HG03064 (cell line): ENCODE data around the gene DNLZ.
"Not testable (repeated sequence)": the region's sequence is repeated elsewhere in the genome, so short reads cannot be mapped to it uniquely, and the experiment has no call there.

Experiments
- ATAC-seq: cut with Tn5 transposase; IDR thresholded peaks from one replicate; pipeline ENCODE4 v1.9.1; 2021; ENCODE audit warnings: low read depth; ENCODE audit not compliant: unreplicated experiment

DNLZ gene

DNA sequence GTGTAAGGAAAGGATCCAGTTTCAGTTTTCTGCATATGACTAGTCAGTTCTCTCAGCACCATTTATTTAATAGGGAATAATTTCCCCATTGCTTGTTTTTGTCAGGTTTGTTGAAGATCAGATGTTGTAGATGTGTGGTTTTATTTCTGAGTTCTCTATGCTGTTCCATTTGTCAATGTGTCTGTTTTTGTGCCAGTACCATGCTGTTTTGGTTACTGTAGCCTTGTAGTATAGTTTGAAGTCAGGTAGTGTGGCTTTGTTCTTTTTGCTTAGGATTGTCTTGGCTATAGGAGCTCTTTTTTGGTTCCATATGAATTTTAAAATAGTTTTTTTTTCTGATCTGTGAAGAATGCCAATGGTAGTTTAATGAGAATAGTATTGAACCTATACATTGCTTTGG, 42.6 kb downstream of the DNLZ start:
- not testable (repeated sequence) for ATAC-seq

DNA sequence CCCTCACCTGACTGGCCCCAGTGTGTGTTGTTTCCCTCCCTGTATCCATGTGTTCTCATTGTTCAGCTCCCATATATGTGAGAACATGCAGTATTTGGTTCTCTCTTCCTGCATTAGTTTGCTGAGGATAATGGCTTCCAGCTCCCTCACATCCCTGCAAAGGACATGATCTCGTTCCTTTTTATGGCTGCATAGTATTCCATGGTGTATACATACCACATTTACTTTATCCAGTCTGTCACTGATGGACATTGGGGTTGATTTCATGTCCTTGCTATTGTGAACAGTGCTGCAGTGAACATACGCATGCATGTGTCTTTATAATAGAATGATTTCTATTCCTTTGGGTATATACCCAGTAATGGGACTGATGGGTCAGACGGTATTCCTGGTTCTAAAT, 43.6 kb downstream of the DNLZ start:
- not testable (repeated sequence) for ATAC-seq

DNA sequence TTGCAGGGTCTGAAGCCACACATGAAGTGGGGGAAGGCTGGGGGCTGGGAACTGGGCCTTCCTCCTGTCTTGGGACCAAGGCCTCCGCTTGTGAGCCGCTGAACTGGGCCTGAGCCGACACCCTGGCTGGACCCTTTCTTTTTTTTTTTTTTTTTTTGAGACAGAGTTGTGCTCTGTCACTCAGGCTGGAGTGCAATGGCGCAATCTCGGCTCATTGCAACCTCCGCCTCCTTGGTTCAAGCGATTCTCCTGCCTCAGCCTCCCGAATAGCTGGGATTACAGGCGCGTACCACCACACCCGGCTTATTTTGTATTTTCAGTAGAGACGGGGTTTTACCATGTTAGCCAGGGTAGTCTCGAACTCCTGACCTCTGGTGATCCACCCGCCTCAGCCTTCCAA, 44.3 kb downstream of the DNLZ start:
- ATAC-seq = not testable (repeated sequence)

DNA sequence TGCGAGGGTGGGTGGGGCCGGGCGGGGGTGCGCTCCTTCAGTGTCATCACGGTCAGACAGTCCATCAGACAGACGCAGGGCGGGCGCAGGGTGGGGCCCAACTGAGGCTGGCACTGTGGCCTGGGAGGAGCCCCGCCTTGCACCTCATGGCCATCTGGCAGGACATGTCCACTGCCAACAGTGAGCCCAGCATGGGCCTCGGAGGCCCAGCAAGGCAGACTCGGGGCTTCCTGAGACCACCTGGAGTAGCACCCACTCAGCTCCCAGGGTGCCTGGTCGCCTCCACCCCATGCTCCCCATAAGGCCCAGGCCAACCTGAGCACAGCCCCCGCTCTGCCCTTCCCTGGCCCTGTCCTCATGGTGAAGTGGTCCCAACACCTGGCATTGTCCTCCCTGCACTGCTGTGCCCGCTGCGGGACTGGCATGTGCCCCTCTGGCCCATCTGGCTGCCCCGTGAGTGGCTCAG, 44.7 kb downstream of the DNLZ start:
- no peak for ATAC-seq

DNA sequence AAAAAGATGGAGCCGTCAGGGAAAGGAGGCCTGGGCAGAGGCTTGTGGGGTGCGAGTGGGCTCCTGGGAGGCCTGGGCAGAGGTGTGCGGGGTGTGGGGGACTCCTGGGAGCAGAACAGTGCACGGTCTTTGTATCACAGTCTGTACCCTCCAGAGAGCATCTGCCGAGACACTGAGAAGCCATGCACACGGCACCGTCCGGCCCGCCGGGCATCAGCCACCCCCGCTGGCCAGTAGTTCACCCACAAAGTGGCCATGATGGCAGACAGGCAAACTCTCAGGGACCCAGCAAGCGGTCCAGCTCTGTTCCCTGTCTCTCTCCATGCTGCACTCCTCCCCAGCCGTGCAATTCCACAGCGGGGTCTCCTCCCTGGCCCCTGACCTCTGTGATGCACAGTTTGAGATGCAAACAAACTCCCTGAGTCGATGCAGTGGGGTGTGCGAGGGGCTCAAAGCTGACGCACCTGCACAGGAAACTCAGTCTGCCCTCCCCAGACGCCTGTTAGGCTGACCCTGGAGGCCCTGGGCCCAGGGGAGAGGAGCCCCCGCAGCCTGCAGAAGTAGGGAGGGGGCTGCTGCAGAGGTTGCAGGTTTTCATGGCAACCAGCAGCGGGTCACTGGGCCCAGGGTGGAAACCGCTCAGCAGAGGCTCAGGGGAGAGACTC, 45.3 kb downstream of the DNLZ start:
- ATAC-seq = no peak

DNA sequence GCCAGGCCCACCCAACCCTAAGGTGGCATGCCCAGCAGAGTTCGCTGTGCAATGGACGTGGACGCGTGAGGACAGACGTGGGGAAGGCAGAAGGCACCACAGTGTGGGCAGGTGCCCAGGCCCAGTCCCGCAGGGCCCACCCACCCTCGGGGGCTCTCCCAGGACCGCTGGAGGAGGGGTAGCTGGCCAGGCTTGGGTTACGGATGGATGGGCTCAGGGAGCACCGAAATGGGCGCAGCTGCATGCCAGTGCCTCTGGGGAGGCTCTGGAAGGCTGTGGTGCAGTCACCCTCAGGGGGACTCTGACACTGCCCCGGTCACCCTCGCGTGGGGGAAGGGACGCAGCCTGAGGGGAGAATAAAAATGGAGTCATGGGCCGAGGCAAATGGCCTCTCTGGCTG, 45.8 kb downstream of the DNLZ start:
- ATAC-seq = no peak

DNA sequence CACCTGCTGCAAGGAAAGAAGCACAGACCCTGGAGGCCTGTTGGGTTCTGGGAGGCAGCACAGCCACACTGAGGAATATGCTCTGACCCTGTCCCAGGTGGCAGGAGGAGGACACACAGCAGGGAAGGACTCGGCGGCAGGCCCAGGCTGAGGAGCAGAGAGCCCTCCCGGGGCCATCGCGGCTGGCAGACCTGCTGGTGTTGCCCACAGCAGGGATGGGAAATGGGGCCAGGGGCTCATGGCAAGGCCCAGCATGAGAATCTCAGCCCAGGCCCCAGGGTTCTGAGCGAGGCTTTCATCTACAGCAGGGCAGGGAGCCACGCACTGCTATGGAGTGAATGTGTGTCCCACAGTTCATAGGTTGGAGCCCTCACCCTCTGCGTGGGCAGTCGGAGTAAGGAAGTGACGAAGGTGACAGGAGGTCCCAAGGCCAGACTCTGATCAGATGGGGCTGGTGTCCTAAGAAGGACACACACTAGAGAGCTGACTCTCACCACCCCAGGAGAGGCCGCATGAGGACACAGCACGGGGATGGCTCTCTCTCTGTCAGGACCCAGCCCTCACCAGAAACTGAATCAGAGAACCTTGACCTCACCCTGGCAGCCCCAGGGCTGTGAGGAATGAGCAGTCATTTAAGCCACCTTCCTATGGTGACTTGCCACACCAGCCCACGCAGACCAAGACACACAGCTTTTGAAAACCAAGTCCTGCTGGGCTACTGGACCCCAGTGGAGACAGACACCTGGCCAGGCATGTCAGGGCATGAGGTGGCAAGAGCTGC, 46.5 kb downstream of the DNLZ start:
- no peak for ATAC-seq

DNA sequence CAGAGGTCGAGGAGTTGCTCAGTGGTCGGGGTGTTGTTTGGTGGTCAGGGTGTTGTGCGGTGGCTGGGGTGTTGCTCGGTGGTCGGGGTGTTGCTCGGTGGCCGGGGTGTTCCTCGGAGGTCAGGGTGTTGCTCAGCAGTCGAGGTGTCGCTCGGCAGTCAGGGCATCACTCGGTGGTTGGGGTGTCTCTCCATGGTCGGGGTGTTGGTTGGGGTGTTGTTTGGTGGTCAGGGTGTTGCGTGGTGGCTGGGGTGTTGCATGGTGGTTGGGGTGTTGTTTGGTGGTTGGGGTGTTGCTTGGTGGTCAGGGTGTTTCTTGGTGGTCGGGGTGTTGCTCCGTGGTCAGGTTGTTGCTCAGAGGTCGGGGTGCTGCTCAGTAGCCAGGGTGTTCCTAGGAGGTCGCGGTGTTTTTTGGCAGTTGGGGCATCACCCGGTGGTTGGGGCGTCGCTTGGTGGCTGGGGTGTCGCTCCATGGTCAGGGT, 47.2 kb downstream of the DNLZ start:
- no peak for ATAC-seq

DNA sequence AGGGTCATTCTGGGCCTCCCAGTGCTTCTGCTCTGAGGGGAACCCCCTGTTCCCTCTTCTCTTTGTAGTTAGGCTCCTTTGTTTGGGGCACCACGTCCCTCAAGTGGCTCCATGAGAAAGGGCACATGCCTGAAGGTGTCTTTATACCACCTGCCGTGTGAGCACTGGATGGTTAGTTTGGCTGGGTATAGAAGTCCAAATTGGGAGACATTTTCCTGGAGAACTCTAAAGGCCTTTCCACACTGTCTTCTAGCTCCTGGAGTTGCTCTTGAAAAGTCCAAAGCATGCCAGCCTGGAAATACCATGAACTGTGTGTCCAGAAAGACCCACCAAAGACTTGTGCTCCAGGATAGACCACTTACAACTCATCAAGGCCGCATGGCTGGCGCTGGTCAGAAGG, 48.6 kb downstream of the DNLZ start:
- no peak for ATAC-seq

DNA sequence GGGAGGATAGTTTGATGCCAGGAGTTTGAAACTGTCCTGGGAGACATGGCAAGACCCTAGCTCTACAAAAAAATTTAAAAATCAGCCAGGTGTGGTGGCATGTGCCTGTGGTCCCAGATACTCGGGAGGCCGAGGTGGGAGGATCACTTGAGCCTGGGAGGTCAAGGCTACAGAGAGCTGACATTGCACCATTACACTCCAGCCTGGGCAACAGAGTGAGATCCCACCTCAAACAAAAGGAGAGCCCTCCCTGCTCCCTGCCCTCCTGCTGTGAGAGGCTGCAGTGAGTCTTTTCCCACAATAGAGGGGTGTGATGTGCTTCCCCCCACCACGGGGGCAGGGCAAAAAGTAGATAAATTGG, 49.5 kb downstream of the DNLZ start:
- ATAC-seq = no peak

DNA sequence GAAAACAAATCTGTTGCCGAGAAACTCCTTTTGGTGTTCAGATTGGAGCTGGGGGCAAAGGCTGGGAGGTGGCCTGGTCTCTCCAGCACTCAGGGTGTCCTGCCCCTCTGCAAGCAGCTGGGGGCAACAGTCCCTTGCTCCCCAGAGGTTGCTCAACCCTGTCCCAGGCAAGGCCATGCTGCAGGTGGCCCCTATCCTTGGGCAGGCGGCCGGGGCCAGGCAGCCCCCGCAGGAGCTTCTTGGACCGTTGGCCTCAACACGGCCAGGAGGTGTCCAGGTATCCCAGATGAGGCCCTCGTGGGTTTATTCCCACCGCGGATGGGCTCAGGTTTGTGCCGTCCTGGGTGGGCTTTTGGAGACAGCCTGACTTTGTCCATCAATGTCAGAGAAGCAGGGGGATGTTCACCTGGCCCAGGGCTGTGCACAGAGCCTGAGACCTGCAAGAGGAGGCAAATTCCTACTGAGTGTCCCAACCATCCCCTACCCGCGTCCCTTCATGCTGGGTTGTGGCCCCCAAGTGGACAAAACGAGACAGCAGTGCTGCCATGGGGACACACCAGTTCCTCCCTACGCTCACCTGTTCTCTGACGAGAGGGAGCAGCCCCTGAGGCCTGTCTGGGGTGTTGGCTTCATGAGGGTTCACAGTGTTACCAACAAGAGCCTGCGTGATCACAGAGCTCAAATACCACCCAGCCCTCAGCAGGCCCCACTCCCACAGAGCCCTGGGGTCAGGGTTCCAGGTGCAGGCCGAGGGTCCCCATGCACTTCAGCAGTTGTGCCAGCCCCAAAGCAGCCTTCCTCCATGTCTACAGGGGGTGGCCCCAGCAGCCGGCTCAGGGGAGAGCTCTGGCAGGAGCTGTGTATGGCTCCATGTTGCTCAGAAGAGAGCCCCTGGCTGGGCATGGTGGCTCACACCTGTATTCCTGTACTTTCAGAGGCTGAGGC, 50.2 kb downstream of the DNLZ start:
- ATAC-seq = no peak

DNA sequence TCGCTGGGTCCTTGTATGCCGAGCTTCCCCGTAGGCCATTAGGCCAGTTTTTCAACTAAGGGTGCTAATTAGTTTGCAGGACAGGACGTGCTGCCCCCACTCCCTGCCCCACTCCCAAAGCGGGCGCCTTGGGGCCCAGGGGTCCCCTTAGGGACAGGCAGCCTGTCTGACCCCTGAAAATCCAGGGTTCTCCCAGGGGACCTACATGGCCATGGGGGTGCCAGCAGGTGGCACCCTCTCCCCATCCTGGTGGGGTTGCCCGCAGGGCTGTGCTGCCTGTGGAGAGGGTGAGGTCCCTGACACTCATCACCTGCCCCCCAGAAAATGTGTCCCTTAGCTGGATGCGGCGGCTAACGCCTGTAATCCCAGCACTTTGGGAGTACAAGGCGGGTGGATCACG, 51.1 kb downstream of the DNLZ start:
- ATAC-seq = no peak

DNA sequence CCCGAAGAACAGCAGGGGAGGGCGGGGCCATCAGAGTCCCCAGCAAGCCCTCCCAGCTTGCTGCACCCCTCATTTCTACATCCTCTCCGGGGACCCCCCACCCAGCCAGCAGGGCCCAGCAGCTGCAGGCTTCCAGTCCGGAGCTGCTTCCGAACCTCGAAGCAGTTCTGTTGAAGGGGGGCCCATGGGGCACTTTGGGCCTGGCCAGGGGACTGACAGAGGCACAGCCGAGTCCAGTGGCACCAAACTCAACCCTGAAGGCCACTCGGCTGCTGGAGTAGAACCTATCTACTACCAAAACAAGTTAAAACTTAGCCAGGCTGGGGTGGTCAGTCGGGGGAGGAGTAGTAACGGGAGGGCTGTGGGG, 51.6 kb downstream of the DNLZ start:
- no peak for ATAC-seq

DNA sequence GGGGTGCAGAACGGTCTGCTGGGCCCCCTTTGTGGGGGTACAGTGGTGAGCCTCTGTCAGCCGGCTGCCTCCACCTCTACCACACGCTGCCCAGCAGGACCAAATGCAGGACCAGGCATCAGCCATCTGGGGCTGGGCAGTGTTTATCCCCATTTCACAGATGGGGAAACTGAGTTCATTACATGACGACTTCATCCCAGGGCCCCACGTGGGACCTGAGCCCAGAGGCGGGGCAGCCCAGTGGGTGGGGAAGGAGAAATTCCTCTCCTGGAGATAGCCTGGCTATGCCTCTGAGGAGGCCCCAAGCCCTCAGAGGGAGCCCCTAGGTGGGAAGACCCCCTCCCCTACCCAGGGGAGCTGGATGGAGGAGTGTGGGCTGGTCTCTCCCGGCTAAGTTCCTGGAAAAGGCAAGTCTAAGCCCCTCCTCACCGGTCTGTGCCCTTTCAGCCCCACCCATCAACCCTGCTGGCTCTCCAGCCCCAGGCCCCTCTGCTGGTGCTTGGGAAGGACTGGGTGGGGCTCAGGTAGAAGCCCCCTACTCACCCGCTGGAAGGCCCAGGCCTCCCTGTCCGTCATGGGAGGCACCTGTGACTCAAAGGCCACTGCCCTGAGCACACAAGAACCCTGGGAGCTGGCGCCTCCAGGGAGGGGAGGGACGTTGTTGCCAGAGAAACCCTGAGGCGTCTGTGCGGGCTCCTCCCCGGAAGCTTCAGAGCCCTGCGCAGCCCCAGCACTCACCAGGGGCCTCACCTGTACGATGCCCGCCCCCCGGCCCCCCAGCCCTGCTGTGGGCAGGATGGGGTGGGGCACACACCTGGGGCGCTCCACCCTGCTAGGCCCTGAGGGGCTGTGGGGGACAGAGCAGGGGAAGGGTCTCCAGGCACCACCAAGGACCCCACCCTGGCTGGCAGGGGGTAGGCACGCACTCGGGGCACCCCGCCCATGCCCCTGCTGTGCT, 52.2 kb downstream of the DNLZ start:
- ATAC-seq = no peak

DNA sequence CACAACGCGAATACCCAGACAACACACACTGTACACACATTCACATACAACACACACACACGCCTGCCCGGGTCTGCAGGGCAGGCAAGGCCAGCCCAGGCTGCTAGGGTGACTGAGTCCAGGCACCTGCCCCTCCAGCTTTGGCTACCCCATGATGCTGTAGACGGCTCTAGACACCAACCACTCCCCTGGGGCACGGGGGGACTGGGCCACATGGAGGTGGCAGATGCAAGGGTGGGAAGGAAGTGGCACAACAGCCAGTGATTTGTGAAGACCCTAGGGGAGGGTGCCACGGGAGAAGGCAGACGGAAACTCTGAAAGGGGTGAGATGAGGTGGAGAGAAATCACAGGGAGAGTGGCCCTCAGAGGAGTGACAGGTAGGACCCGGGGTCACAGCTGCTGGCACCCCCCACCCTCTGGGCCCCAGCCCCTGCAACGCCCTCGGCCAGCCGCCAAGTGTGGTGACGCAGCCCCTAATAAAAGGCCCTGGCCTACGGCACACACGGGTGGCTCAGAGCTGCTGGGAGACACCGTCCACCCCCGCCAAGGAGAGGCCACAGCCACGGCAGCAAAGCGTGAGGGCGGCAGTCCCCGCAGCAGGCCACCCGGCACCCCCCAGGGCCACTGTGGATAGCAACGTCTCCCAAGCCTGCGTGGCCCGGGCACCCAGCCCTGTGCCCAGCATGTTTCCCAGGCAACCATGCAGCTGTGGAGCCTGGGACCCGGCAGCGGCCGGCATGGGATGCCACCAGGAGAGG, 53.1 kb downstream of the DNLZ start:
- ATAC-seq = no peak

DNA sequence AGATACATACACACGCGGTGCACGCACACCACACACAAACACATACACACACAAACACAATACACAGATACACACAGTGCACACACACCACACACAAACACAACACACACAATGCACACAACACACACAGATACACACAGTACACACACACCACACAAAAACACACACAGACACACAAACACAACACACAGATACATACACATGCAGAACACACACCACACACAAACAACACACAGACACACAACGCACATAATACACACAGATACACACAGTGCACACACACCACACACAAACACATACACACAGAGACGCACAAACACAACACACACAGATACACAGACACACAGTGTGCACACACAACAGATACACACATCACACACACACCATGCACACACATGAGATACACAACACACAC, 53.7 kb downstream of the DNLZ start:
- no peak for ATAC-seq
